OCI-LY1 (cell line): Measurements from ENCODE around the gene DOCK1.

Experiments
- H2AFZ ChIP-seq: fragments of 200-600 bp; sonication (generic), shearing (Covaris generic); 2 replicates; pipeline ENCODE4 v1.6.0; 2014; ENCODE audit warnings: antibody characterized with exemption, mild to moderate bottlenecking, low read length
- H3F3A ChIP-seq: fragments of 200-600 bp; sonication (generic), shearing (Covaris generic); 2 replicates; pipeline ENCODE4 v1.6.0; 2014; ENCODE audit warnings: mild to moderate bottlenecking, antibody characterized with exemption, low read length, moderate library complexity; ENCODE audit not compliant: insufficient read depth
- H3K27ac ChIP-seq: fragments of 200-600 bp; sonication (generic); 2 replicates; pipeline ENCODE4 v1.5.1; 2014; ENCODE audit warnings: low read length, mixed run types, mild to moderate bottlenecking, low read depth; ENCODE audit not compliant: poor library complexity, severe bottlenecking
- H3K27me3 ChIP-seq: fragments of 200-600 bp; sonication (generic); 2 replicates; pipeline ENCODE4 v1.6.0; 2014; ENCODE audit warnings: antibody characterized with exemption, mild to moderate bottlenecking, low read length, moderate library complexity; ENCODE audit not compliant: insufficient read depth
- H3K36me3 ChIP-seq: fragments of 200-600 bp; sonication (generic); 2 replicates; pipeline ENCODE4 v1.6.1; 2014; ENCODE audit warnings: mild to moderate bottlenecking, antibody characterized with exemption, low read length, moderate library complexity, mixed read lengths; ENCODE audit not compliant: insufficient read depth
- H3K4me1 ChIP-seq: fragments of 200-600 bp; sonication (generic); 2 replicates; pipeline ENCODE4 v1.5.1; 2014; ENCODE audit warnings: mild to moderate bottlenecking, low read length, moderate library complexity; ENCODE audit not compliant: insufficient read depth, severe bottlenecking
- H3K4me2 ChIP-seq: fragments of 200-600 bp; sonication (generic), shearing (Covaris generic); 2 replicates; pipeline ENCODE4 v1.6.1; 2014; ENCODE audit warnings: low read length
- H3K4me3 ChIP-seq: fragments of 200-600 bp; sonication (generic); 2 replicates; pipeline ENCODE4 v1.5.1; 2014; ENCODE audit warnings: low read length, low read depth, mild to moderate bottlenecking, mixed read lengths; ENCODE audit not compliant: poor library complexity, severe bottlenecking
- H3K79me2 ChIP-seq: fragments of 200-600 bp; shearing (Covaris generic); 2 replicates; pipeline ENCODE4 v1.6.1; 2016; ENCODE audit warnings: mixed run types, low read length, mixed read lengths; ENCODE audit not compliant: insufficient read depth
- H3K9ac ChIP-seq: fragments of 200-600 bp; sonication (generic), shearing (Covaris generic); 2 replicates; pipeline ENCODE4 v1.6.1; 2014; ENCODE audit warnings: mild to moderate bottlenecking, low read length, mixed read lengths
- H3K9me2 ChIP-seq: fragments of 200-600 bp; sonication (generic), shearing (Covaris generic); 2 replicates; pipeline ENCODE4 v1.6.1; 2014; ENCODE audit warnings: low read depth, mild to moderate bottlenecking, low read length, mixed read lengths
- H3K9me3 ChIP-seq: fragments of 200-600 bp; shearing (Covaris generic); 2 replicates; pipeline ENCODE4 v1.6.1; 2014; ENCODE audit warnings: low read length, mixed read lengths
- H4K20me1 ChIP-seq: fragments of 200-600 bp; sonication (generic), shearing (Covaris generic); 2 replicates; pipeline ENCODE4 v1.6.0; 2016; ENCODE audit warnings: mild to moderate bottlenecking, low read length; ENCODE audit not compliant: insufficient read depth
- CTCF ChIP-seq: fragments of 200-600 bp; sonication (generic), shearing (Covaris generic); IDR thresholded peaks from 2 replicates; pipeline ENCODE4 v1.5.1; 2017; ENCODE audit warnings: mild to moderate bottlenecking, antibody characterized with exemption, low read length, moderate library complexity, mixed read lengths
- EZH2 ChIP-seq: fragments of 200-600 bp; sonication (generic), shearing (Covaris generic); IDR thresholded peaks from 2 replicates; pipeline ENCODE4 v1.8.0; 2017; ENCODE audit warnings: borderline replicate concordance, mixed run types, mild to moderate bottlenecking, antibody characterized with exemption, low read length, moderate library complexity, mixed read lengths

The DOCK1 gene

GRCh38 chr10:127014671-127015070, 109.4 kb downstream of the DOCK1 start:
- H3K9me3 ChIP-seq: no peaks in the 10 kb centered on the region
- H3K4me3 ChIP-seq: no peak overlapping the region
- H3K4me2 ChIP-seq: no peak overlapping the region

GRCh38 chr10:127015373-127015772, 110.1 kb downstream of the DOCK1 start:
- Histone ChIP-seq H2AFZ (no peak overlapping the region), H3K27me3 (no peaks in the 10 kb centered on the region), H3K4me3 (no peak overlapping the region), H3K9me2 (no peaks in the 10 kb centered on the region), H3K9me3 (no peaks in the 10 kb centered on the region), H3K36me3 (no peaks in the 10 kb centered on the region), H3K4me2 (no peak overlapping the region), H3K9ac (no peak overlapping the region), H3K79me2 (no peaks in the 10 kb centered on the region), H4K20me1 (no peaks in the 10 kb centered on the region), H3K27ac (no peak overlapping the region), H3K4me1 (no peaks in the 10 kb centered on the region), H3F3A (no peaks in the 10 kb centered on the region)
- no peak for TF ChIP-seq CTCF
- TF ChIP-seq EZH2: no peak

More at GRCh38 chr10:127014671-127015070, 109.4 kb downstream of the DOCK1 start:
- Histone ChIP-seq H2AFZ (no peak overlapping the region), H3F3A (no peaks in the 10 kb centered on the region), H3K27ac (no peak overlapping the region), H3K4me1 (no peaks in the 10 kb centered on the region), H3K79me2 (no peaks in the 10 kb centered on the region), H3K9me2 (no peaks in the 10 kb centered on the region), H4K20me1 (no peaks in the 10 kb centered on the region), H3K36me3 (no peaks in the 10 kb centered on the region), H3K9ac (no peak overlapping the region), H3K27me3 (no peaks in the 10 kb centered on the region)
- no peak for TF ChIP-seq CTCF
- no peak for TF ChIP-seq EZH2

- no peak for TF ChIP-seq CTCF
- TF ChIP-seq EZH2: no peak
- H3K27ac ChIP-seq: no peak overlapping the region
- no peak overlapping the region for H3K9ac ChIP-seq
- no peaks in the 10 kb centered on the region for H3K27me3 ChIP-seq
- H3K4me2 ChIP-seq: no peak overlapping the region
- no peaks in the 10 kb centered on the region for H3K9me2 ChIP-seq
- H3F3A ChIP-seq: no peaks in the 10 kb centered on the region
- H3K9me3 ChIP-seq: no peaks in the 10 kb centered on the region
- no peaks in the 10 kb centered on the region for H3K4me1 ChIP-seq
- no peaks in the 10 kb centered on the region for H3K79me2 ChIP-seq
- H3K36me3 ChIP-seq: no peaks in the 10 kb centered on the region
- no peaks in the 10 kb centered on the region for H4K20me1 ChIP-seq
- H3K4me3 ChIP-seq: no peak overlapping the region
- H2AFZ ChIP-seq: no peak overlapping the region
These were observed 111.1 kb downstream of the DOCK1 start for GRCh38 chr10:127016331-127016730.
